OCI-LY1 (cell line): ENCODE results near the gene PDGFD.

Experiments used
- H2AFZ ChIP-seq: fragments of 200-600 bp; sonication (generic), shearing (Covaris generic); 2 replicates; pipeline ENCODE4 v1.6.0; 2014; ENCODE audit warnings: antibody characterized with exemption, mild to moderate bottlenecking, low read length
- H3F3A ChIP-seq: fragments of 200-600 bp; sonication (generic), shearing (Covaris generic); 2 replicates; pipeline ENCODE4 v1.6.0; 2014; ENCODE audit warnings: mild to moderate bottlenecking, antibody characterized with exemption, low read length, moderate library complexity; ENCODE audit not compliant: insufficient read depth
- H3K27ac ChIP-seq: fragments of 200-600 bp; sonication (generic); 2 replicates; pipeline ENCODE4 v1.5.1; 2014; ENCODE audit warnings: low read length, mixed run types, mild to moderate bottlenecking, low read depth; ENCODE audit not compliant: poor library complexity, severe bottlenecking
- H3K27me3 ChIP-seq: fragments of 200-600 bp; sonication (generic); 2 replicates; pipeline ENCODE4 v1.6.0; 2014; ENCODE audit warnings: antibody characterized with exemption, mild to moderate bottlenecking, low read length, moderate library complexity; ENCODE audit not compliant: insufficient read depth
- H3K36me3 ChIP-seq: fragments of 200-600 bp; sonication (generic); 2 replicates; pipeline ENCODE4 v1.6.1; 2014; ENCODE audit warnings: mild to moderate bottlenecking, antibody characterized with exemption, low read length, moderate library complexity, mixed read lengths; ENCODE audit not compliant: insufficient read depth
- H3K4me1 ChIP-seq: fragments of 200-600 bp; sonication (generic); 2 replicates; pipeline ENCODE4 v1.5.1; 2014; ENCODE audit warnings: mild to moderate bottlenecking, low read length, moderate library complexity; ENCODE audit not compliant: insufficient read depth, severe bottlenecking
- H3K4me2 ChIP-seq: fragments of 200-600 bp; sonication (generic), shearing (Covaris generic); 2 replicates; pipeline ENCODE4 v1.6.1; 2014; ENCODE audit warnings: low read length
- H3K4me3 ChIP-seq: fragments of 200-600 bp; sonication (generic); 2 replicates; pipeline ENCODE4 v1.5.1; 2014; ENCODE audit warnings: low read length, low read depth, mild to moderate bottlenecking, mixed read lengths; ENCODE audit not compliant: poor library complexity, severe bottlenecking
- H3K79me2 ChIP-seq: fragments of 200-600 bp; shearing (Covaris generic); 2 replicates; pipeline ENCODE4 v1.6.1; 2016; ENCODE audit warnings: mixed run types, low read length, mixed read lengths; ENCODE audit not compliant: insufficient read depth
- H3K9ac ChIP-seq: fragments of 200-600 bp; sonication (generic), shearing (Covaris generic); 2 replicates; pipeline ENCODE4 v1.6.1; 2014; ENCODE audit warnings: mild to moderate bottlenecking, low read length, mixed read lengths
- H3K9me2 ChIP-seq: fragments of 200-600 bp; sonication (generic), shearing (Covaris generic); 2 replicates; pipeline ENCODE4 v1.6.1; 2014; ENCODE audit warnings: low read depth, mild to moderate bottlenecking, low read length, mixed read lengths
- H3K9me3 ChIP-seq: fragments of 200-600 bp; shearing (Covaris generic); 2 replicates; pipeline ENCODE4 v1.6.1; 2014; ENCODE audit warnings: low read length, mixed read lengths
- H4K20me1 ChIP-seq: fragments of 200-600 bp; sonication (generic), shearing (Covaris generic); 2 replicates; pipeline ENCODE4 v1.6.0; 2016; ENCODE audit warnings: mild to moderate bottlenecking, low read length; ENCODE audit not compliant: insufficient read depth
- EZH2 ChIP-seq: fragments of 200-600 bp; sonication (generic), shearing (Covaris generic); IDR thresholded peaks from 2 replicates; pipeline ENCODE4 v1.8.0; 2017; ENCODE audit warnings: borderline replicate concordance, mixed run types, mild to moderate bottlenecking, antibody characterized with exemption, low read length, moderate library complexity, mixed read lengths
- TF ChIP-seq, protein P1 (sequence below): fragments of 200-600 bp; sonication (generic), shearing (Covaris generic); IDR thresholded peaks from 2 replicates; pipeline ENCODE4 v1.5.1; 2017; ENCODE audit warnings: mild to moderate bottlenecking, antibody characterized with exemption, low read length, moderate library complexity, mixed read lengths

Gene PDGFD

DNA sequence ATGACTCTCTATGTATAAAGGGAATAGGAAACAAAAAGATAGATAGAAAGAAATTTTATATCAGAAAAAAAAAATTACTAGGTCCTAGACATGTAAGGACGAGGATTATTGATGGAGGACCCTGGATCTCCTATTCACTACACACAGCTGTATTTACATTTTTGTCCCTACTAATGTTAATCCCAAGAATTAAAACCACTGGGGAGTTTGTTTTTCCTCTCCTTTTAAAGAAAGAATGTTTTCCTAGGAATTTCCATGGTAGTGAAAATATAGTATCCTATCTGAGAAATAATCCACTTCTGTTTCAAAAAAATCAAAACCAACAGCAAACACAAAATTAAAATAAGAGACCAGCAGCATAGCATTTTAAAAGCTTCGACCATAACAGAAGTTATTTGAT lies 41.1 kb downstream of the PDGFD start:
- TF ChIP-seq, protein P1, sequence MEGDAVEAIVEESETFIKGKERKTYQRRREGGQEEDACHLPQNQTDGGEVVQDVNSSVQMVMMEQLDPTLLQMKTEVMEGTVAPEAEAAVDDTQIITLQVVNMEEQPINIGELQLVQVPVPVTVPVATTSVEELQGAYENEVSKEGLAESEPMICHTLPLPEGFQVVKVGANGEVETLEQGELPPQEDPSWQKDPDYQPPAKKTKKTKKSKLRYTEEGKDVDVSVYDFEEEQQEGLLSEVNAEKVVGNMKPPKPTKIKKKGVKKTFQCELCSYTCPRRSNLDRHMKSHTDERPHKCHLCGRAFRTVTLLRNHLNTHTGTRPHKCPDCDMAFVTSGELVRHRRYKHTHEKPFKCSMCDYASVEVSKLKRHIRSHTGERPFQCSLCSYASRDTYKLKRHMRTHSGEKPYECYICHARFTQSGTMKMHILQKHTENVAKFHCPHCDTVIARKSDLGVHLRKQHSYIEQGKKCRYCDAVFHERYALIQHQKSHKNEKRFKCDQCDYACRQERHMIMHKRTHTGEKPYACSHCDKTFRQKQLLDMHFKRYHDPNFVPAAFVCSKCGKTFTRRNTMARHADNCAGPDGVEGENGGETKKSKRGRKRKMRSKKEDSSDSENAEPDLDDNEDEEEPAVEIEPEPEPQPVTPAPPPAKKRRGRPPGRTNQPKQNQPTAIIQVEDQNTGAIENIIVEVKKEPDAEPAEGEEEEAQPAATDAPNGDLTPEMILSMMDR = no peak
- TF ChIP-seq EZH2 = no peak
- no peaks in the 10 kb centered on the region for H3K27me3 ChIP-seq
- H3K4me3 ChIP-seq = no peak overlapping the region
- H3K4me2 ChIP-seq = no peak overlapping the region
- no peaks in the 10 kb centered on the region for H3K9me2 ChIP-seq
- peaks cover 23% of the 10 kb centered on the region for H3K4me1 ChIP-seq
- H3F3A ChIP-seq = no peaks in the 10 kb centered on the region
- H3K36me3 ChIP-seq = no peaks in the 10 kb centered on the region
- H3K9ac ChIP-seq = no peak overlapping the region
- H3K79me2 ChIP-seq = no peaks in the 10 kb centered on the region
- no peaks in the 10 kb centered on the region for H4K20me1 ChIP-seq
- 0 out of 2 replicates have a peak, but pooled peaks cover 5% of the 10 kb centered on the region for H3K9me3 ChIP-seq
- H2AFZ ChIP-seq = no peak overlapping the region
- H3K27ac ChIP-seq = no peak overlapping the region

GRCh38 chr11:104122011-104122635 lies 41.8 kb downstream of the PDGFD start:
- Histone ChIP-seq H3K9me3 (0 out of 2 replicates have a peak, but pooled peaks cover 5% of the 10 kb centered on the region), H3K9me2 (no peaks in the 10 kb centered on the region), H3K4me1 (peaks cover 23% of the 10 kb centered on the region), H3K79me2 (no peaks in the 10 kb centered on the region), H2AFZ (no peak overlapping the region), H3K4me3 (no peak overlapping the region), H3K27me3 (no peaks in the 10 kb centered on the region), H3K4me2 (no peak overlapping the region), H3F3A (no peaks in the 10 kb centered on the region), H4K20me1 (no peaks in the 10 kb centered on the region), H3K9ac (no peak overlapping the region), H3K27ac (no peak overlapping the region), H3K36me3 (no peaks in the 10 kb centered on the region)
- TF ChIP-seq, protein P1 = no peak
- no peak for TF ChIP-seq EZH2

- TF ChIP-seq EZH2 = no peak
- TF ChIP-seq, protein P1 = peak; percentile 32
- Histone ChIP-seq H3K4me1 (peaks cover 23% of the 10 kb centered on the region), H3K4me2 (0 out of 2 replicates have a peak overlapping the region, but pooled peaks have one; percentile 9), H3K9me2 (no peaks in the 10 kb centered on the region), H3K9ac (no peak overlapping the region), H2AFZ (no peak overlapping the region), H3K27me3 (no peaks in the 10 kb centered on the region), H3K27ac (no peak overlapping the region), H3K4me3 (no peak overlapping the region), H3K36me3 (no peaks in the 10 kb centered on the region), H3K79me2 (no peaks in the 10 kb centered on the region), H3K9me3 (0 out of 2 replicates have a peak, but pooled peaks cover 5% of the 10 kb centered on the region), H3F3A (no peaks in the 10 kb centered on the region), H4K20me1 (no peaks in the 10 kb centered on the region)
These were observed 43.3 kb downstream of the PDGFD start for GRCh38 chr11:104120493-104121137.
